ENCODE measurements around the gene RET. TPM values are rescaled to one million over a fixed set of nuclear protein-coding genes. Genes with fewer than 3 reads are reported as not detected.

The RET gene
- total and polyA plus RNA-seq, 9 donors = 0.12 to 1.6 (median 0.75) TPM

- H3K27ac ChIP-seq = no peak overlapping the region
- H3K36me3 ChIP-seq = no peaks in the 10 kb centered on the region
- TF ChIP-seq POLR2A (IDR thresholded peaks at IDR 0.05) = no peak
- TF ChIP-seq CTCF (IDR thresholded peaks at IDR 0.05) = no peak
- no peak for TF ChIP-seq EP300 (IDR thresholded peaks at IDR 0.05)
- no peaks in the 10 kb centered on the region for H3K9me3 ChIP-seq
- intact Hi-C loops (cut with DNase I) = no loop called here
- H3K27me3 ChIP-seq = no peaks in the 10 kb centered on the region
- no peaks in the 10 kb centered on the region for H3K4me1 ChIP-seq (ENCODE audit: insufficient read depth)
- WGBS, 3 donors = 85 to 88% (median 86%) methylated on average over 6 of the region's 6 CpGs
- DNase-seq = peak in 1 of 5 donors; percentile 2
- H3K4me3 ChIP-seq = no peak overlapping the region
Measured at GRCh38 chr10:43124094-43124521, 47.2 kb downstream of the RET start.

GRCh38 chr10:43124574-43125273 lies 47.9 kb downstream of the RET start:
- H3K4me3 ChIP-seq = no peak overlapping the region
- H3K9me3 ChIP-seq = no peaks in the 10 kb centered on the region
- no peaks in the 10 kb centered on the region for H3K4me1 ChIP-seq (ENCODE audit: insufficient read depth)
- DNase-seq = peak in 2 of 5 donors; percentile 1 to 5
- H3K36me3 ChIP-seq = no peaks in the 10 kb centered on the region
- no peak overlapping the region for H3K27ac ChIP-seq
- intact Hi-C loops (cut with DNase I) = no loop called here
- TF ChIP-seq POLR2A (IDR thresholded peaks at IDR 0.05) (no peak), CTCF (IDR thresholded peaks at IDR 0.05) (no peak), EP300 (IDR thresholded peaks at IDR 0.05) (no peak)
- no peaks in the 10 kb centered on the region for H3K27me3 ChIP-seq
- WGBS, 3 donors = 86 to 90% (median 88%) methylated on average over 9 of the region's 9 CpGs

- 89 to 93% (median 91%) methylated on average over 8 of the region's 8 CpGs for WGBS, 3 donors
- H3K4me3 ChIP-seq = no peak overlapping the region
- TF ChIP-seq POLR2A (IDR thresholded peaks at IDR 0.05) (no peak), CTCF (IDR thresholded peaks at IDR 0.05) (no peak), EP300 (IDR thresholded peaks at IDR 0.05) (no peak)
- peak in 1 of 5 donors; percentile 4 for DNase-seq
- H3K27me3 ChIP-seq = no peaks in the 10 kb centered on the region
- intact Hi-C loops (cut with DNase I) = no loop called here
- H3K27ac ChIP-seq = no peak overlapping the region
- H3K36me3 ChIP-seq = no peaks in the 10 kb centered on the region
- no peaks in the 10 kb centered on the region for H3K9me3 ChIP-seq
- no peaks in the 10 kb centered on the region for H3K4me1 ChIP-seq (ENCODE audit: insufficient read depth)
Measured at GRCh38 chr10:43125274-43125845, 48.5 kb downstream of the RET start.

- WGBS, 3 donors = 85 to 89% (median 88%) methylated on average over 22 to 23 of the region's 23 CpGs
Measured at GRCh38 chr10:43125881-43126731, 49.2 kb downstream of the RET start.

More at GRCh38 chr10:43125881-43126731, 49.2 kb downstream of the RET start:
- Histone ChIP-seq H3K9me3 (no peaks in the 10 kb centered on the region), H3K36me3 (no peaks in the 10 kb centered on the region), H3K4me3 (no peak overlapping the region), H3K27me3 (no peaks in the 10 kb centered on the region), H3K4me1 (ENCODE audit: insufficient read depth) (no peaks in the 10 kb centered on the region), H3K27ac (no peak overlapping the region)
- DNase-seq = peak in 2 of 5 donors; percentile 8 to 11
- TF ChIP-seq CTCF (IDR thresholded peaks at IDR 0.05) (no peak), EP300 (IDR thresholded peaks at IDR 0.05) (no peak), POLR2A (IDR thresholded peaks at IDR 0.05) (no peak)
- intact Hi-C loops (cut with DNase I) = no loop called here

Measured in ovary (tissue), 9 donors.